Brain pericyte (primary cell): ENCODE measurements around the gene SLC7A7.
A peak's percentile ranks its signal among the peaks of the same experiment; 100 is the strongest.
"Not testable (repeated sequence)": the region's sequence is repeated elsewhere in the genome, so short reads cannot be mapped to it uniquely, and the experiment has no call there.

Experiments
- DNase-seq: peaks from one replicate; pipeline ENCODE4 v3.0.0-alpha.2; 2012; ENCODE audit warnings: low read depth, low spot score

The SLC7A7 gene

GRCh38 chr14:22814941-22815713 lies at the start of gene SLC7A7:
SLC7A7 (minus strand) TSS chr14:22815435; CDS start chr14:22813398, 2,037 bp downstream.
- DNase-seq = no peak

- no peak for DNase-seq
These were observed 49.7 kb upstream of the SLC7A7 start for GRCh38 chr14:22864979-22865378.

- DNase-seq = no peak
These were observed 46.4 kb upstream of the SLC7A7 start for GRCh38 chr14:22861651-22862050.

GRCh38 chr14:22860377-22860776 lies 45.1 kb upstream of the SLC7A7 start:
- DNase-seq = not testable (repeated sequence)

- DNase-seq = no peak
These were observed 41.2 kb upstream of the SLC7A7 start for GRCh38 chr14:22856428-22856827.

GRCh38 chr14:22854963-22855724 lies 39.9 kb upstream of the SLC7A7 start:
- DNase-seq = no peak

GRCh38 chr14:22854296-22854695 lies 39.1 kb upstream of the SLC7A7 start:
- DNase-seq = not testable (repeated sequence)

- peak; percentile 71 for DNase-seq
These were observed 37.9 kb upstream of the SLC7A7 start for GRCh38 chr14:22852940-22853767.

- no peak for DNase-seq
These were observed 37.3 kb upstream of the SLC7A7 start for GRCh38 chr14:22852599-22852939.

GRCh38 chr14:22852178-22852577 lies 36.9 kb upstream of the SLC7A7 start:
- not testable (repeated sequence) for DNase-seq

- DNase-seq = no peak
These were observed 35.9 kb upstream of the SLC7A7 start for GRCh38 chr14:22850944-22851764.

- no peak for DNase-seq
These were observed 34.1 kb upstream of the SLC7A7 start for GRCh38 chr14:22849212-22849819.

GRCh38 chr14:22848351-22849164 lies 33.3 kb upstream of the SLC7A7 start:
- DNase-seq = peak; percentile 93

GRCh38 chr14:22847661-22848341 lies 32.6 kb upstream of the SLC7A7 start:
- DNase-seq = no peak

GRCh38 chr14:22846811-22847307 lies 31.6 kb upstream of the SLC7A7 start:
- no peak for DNase-seq

- no peak for DNase-seq
These were observed 30.8 kb upstream of the SLC7A7 start for GRCh38 chr14:22845821-22846625.

- no peak for DNase-seq
These were observed 29.8 kb upstream of the SLC7A7 start for GRCh38 chr14:22845103-22845394.
